GM20431 (cell line): ENCODE results near the gene BMPR1A.

Experiments
- in situ Hi-C: fragments of 300-500 bp; cut with MseI, MboI; formaldehyde crosslinking; loops from one replicate; pipeline ENCODE4 v1.15.0; 2020; ENCODE audit warnings: low sequenced_read_pairs; ENCODE audit not compliant: unreplicated experiment

BMPR1A gene

DNA sequence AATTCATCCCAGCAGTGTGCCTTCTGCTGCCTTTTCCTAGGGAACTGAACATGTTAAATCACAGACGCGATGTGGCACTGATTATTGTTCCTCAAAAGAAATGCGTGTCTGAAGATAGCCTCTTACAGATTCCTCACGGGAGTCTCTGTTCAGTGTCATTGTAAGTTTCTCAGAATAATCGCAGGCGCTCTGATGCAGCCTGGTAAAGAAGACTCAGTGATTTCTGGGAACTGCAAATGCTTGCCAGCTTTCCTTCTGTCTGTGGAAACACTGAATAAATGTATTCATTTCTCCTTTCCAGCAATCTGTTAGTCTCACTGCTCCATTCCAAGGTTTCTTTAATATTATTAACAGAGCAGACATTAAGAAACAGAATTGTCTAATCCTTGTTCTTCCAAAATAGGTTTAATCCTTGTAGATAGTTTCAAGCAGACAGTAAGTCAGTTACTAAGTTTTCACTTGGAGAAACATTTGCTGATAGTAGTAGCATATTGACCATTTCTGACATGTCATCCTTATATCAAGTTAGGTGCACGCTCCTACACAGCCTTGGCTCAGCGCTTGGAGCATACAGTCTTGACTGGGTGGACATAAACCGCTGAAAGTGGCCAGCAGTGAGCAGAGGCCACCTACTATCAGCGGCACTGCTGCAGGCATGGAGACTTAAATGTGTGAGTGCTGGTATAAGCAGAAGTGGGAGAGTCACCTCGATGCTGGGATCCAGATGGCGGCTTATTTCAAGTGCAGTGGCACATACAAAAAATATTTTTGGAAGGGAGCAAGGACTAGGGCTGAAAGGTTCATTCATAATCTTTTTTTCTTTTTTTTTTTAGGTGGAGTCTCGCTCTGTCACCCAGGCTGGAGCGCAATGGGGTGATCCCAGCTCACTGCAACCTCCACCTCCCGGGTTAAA, 173.3 kb downstream of the BMPR1A start:
- in situ Hi-C loops: loop anchor here (25.0 kb wide), 1 partner anchor 258 kb away; no protein-coding TSS in a partner anchor

DNA sequence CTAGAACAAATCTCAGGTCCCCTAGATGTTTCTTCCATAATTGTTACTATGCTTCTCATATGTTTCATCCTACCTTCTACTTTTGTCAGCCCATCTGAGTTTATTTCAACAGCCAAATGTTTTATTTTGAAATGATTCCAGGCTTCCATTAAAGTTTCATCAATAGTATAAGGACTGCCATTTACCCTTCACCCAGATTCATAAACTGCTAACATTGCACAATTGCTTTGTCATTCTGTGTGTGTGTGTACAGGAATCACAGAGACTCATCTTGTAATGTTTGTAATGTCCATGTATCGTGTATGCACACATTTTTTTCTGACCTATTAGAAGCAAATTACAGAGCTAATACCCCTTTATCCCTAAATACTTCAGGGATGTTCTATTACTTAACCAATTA, 175.5 kb downstream of the BMPR1A start:
- in situ Hi-C loops: loop anchor here (25.0 kb wide), 1 partner anchor 255 kb away; no protein-coding TSS in a partner anchor

DNA sequence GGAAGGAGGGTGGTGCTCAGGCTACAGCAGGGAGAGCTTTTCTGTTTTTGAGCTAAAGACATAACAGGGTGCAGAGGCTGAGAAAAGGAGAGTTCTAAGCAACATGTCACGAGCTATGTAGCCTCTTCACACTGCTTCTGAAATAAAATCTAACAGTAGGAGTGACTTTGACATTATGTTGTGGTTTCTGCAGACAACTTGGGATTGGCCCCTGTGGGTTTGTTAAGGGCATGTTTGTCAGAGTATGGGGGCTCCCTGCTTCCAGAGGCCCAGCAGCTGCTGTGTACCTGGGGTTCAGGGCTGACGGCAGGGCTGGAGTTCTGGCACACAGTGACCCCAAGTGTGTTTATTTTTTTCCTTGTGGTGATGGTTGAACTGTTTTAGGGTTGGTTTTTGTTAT, 176.3 kb downstream of the BMPR1A start:
- in situ Hi-C loops: loop anchor here (25.0 kb wide), 1 partner anchor 255 kb away; no protein-coding TSS in a partner anchor

DNA sequence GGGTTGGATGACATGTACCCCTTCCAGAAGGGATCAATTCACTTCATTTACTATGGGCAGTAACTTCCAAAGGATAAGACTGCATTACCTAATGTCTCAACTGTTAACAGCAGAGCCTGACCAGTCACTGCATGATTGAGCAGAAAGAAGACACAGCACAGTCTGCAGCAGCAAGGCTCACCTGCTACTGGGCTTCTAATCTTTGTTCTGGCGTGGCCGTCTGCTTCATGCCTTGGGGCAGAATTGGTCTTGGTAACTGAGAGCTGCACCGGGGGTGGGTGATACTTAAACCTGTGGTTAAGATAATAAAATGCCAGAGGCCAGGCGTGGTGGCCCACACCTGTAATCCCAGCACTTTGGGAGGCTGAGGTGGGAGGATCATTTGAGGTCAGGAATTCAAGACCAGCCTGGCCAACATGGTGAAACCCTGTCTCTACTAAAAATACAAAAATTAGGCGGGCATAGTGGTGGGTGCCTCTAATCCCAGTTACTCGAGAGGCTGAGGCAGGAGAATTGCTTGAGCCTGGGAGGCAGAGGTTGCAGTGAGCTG, 177.8 kb downstream of the BMPR1A start:
- in situ Hi-C loops: loop anchor here (25.0 kb wide), 1 partner anchor 253 kb away; no protein-coding TSS in a partner anchor

DNA sequence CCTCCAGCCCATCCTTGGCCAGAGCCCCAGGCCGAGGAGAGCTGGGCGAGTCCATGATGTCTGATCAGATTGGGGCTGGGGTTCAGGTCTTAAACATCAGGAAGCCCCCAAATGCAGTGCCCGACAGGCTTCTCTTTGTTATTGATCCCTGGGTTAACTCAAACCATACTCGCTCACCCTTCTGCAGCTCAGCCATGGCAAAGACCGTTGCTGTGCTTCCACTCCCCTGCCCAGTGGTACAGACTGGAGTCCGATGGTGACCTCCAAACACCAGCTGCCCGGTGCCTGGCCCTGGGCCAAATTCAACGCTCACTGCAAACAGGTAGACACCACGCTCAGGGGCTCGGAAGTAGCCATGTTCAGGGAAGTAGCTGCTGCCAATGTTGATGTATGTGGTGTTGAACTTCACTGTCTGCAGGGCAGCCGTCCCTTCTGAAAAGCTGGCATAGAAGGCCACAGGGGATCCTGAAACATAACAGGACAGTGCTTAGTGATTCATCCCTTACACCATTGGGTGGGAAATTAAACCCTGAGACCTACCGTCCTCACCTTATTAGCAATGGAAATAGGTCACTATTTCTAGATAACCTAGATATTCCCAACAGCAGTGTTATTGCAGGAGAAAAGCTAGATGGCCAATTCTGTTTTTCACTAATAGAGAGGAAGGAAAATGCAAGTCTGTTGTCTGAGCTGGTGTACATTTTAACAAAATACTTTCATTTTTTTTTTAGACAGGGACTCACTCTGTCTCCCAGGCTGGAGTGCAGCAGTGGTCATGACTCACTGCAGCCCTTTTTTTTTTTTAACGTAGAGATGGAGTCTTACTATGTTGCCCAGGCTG, 180.5 kb downstream of the BMPR1A start:
- in situ Hi-C loops: loop anchor here (25.0 kb wide), 1 partner anchor 250 kb away; no protein-coding TSS in a partner anchor

DNA sequence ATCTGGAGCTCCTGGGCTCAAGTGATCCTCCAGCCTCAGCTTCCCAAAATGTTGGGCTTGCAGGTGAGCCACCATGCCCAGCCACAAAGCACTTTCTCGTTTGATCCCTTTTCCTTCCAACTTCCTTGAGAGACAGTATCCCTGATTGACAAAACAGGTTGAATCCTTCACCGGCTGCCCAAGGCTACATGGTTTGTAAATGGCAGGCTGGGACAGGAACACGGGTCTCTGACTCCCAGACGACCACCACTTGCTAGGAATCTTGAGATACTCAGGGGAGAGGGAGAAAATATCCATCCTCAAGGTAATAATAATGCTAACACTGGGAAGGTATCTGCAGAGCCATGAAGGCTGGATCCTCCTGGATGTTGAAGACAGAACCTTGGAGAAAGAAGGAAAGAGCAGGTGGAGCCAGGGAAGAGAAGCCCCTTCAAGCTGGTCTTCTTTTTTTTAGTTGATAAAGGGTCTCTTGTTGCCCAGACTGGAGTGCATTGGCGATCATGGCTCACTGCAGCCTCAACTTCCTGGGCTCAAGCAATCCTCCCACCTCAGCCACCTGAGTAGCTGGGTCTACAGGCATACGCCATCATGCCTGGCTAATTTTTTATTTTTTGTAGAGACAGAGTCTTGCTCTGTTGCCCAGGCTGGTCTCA, 181.2 kb downstream of the BMPR1A start:
- in situ Hi-C loops: loop anchor here (25.0 kb wide), 1 partner anchor 250 kb away; no protein-coding TSS in a partner anchor

DNA sequence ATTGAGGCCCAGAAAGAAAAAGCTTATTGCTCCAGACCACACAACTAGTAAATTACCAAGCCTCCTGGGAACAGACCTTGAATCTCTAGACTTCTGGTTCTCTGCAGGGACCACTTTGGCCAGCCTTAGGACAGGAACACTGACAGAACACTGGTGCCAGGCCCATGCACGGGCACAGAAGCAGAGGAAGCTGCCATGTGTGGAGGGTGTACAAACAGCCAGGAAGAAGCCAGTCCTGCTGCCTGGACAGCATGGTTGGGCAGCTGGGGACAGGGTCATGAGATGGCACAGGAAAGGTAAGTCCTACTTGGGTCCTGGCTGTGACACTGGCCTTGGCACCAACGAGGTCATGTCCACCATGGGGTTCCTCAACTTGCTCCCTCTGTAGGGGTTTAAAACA, 181.8 kb downstream of the BMPR1A start:
- in situ Hi-C loops: loop anchor here (25.0 kb wide), 1 partner anchor 249 kb away; no protein-coding TSS in a partner anchor

DNA sequence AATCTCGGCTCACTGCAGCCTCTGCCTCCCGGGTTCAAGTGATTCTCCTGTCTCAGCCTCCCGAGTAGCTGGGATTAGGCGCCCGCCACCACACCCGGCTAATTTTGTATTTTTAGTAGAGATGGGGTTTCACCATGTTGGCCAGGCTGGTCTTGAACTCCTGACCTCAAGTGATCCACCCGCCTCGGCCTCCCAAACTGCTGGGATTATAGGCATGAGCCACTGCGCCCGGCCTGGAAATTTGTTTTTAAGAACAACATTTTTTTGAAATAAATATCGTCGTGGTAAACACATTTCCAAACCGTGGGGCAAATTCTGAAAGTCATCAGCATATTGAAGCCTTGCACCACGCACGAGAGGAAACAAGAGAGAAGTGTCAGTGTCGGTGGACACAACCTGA, 183.7 kb downstream of the BMPR1A start:
- in situ Hi-C loops: loop anchor here (25.0 kb wide), 1 partner anchor 247 kb away; no protein-coding TSS in a partner anchor

DNA sequence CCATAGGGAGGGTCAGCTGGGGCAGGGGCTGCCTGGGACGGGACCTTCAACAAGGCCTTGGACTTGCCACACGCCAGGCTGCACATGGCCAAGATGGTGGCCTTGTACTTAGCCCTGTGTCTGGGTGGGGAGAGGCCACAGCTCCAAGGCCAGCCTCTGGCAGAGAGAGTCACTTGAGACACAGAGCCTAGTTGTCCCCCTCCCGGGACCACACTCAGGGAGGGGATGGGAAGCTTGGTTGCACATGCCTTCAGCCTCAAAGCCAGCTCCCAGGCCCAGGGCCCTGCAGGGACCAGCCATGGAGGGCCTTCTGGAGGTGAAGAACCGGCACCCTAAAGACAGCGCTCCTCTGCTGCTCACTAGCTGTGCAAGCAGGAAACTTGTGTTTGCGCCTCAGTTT, 184.3 kb downstream of the BMPR1A start:
- in situ Hi-C loops: loop anchor here (25.0 kb wide), 1 partner anchor 247 kb away; no protein-coding TSS in a partner anchor

DNA sequence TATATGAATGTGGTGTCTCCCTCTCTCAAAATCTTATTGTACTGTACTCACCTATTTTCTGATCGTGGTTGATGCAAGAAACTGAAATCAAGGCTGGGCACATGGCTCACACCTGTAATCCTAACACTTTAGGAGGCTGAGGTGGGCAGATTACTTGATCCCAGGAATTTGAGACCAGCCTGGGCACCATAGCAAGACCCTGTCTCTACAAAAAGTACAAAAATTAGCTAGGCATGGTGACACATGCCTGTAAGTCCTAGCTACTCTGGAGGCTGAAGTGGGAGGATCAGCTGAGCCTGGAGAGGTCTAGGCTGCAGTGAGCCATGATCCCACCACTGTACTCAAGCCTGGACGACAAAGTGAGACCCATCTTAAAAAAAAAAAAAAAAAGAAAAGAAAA, 185.0 kb downstream of the BMPR1A start:
- in situ Hi-C loops: loop anchor here (25.0 kb wide), 1 partner anchor 246 kb away; no protein-coding TSS in a partner anchor

DNA sequence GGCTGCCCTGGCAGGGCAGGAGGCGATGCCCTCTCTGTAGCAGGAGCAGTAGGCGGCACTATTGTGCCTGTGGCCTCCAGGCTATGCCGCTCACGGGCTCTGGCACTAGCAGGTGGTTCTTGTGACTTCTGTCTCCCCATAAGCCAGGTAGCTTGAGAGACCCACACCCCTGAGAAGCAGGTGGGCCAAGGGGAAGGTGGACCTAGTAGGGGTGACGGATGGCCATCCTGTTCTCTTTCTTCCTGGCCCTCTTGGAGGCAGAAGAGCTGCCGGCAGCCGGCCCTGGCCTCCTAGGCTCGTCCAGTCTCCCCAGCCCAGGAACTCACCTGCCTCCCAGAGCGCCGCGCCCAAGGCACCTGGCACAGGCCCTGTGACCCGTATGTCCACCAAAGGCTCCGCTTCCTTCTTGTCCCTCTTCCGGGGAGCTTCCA, 185.6 kb downstream of the BMPR1A start:
- in situ Hi-C loops: loop anchor here (25.0 kb wide), 1 partner anchor 245 kb away; no protein-coding TSS in a partner anchor

DNA sequence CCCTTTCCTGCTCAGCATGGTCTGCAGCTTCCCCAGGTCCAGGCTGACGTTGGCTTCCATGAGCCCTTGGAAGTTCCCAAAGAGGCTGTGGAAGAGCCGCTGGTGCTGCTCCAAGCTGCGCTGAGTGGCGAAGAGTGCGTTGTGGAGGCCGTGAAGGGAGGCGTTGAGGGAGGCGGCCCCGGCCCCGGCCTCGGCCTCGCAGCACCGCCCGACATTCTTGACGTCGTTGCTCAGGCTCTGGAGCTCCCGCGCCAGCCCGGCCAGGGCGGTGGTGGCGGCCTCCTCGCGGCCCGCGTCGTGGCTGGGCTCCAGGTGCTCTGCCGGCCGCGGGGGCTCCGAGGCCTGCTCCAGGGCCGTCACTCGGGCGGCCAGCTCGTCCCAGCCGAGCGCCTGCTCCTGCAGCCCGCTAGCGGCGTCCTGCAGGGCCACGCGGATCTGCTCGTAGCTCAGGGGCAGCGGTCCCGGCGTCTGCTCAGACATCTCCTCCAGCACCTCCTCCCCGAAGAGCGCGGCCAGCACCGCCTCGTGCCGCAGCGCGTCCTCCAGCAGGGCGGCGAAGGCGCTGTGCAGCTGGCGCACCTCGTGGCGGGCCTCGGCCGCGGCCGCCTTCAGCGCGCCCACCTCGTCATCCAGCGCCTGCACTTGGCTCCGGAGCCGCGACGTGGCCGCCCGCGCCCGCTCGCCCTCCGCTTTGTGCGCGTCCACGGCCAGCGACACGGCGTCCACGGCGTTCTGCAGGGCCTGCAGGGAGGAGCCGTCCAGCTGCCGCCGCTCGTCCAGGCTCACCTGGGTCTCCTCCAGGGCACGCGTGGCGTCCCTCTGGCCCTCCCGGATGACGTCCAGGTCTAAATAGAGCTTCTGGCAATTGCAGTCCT, 186.3 kb downstream of the BMPR1A start:
- in situ Hi-C loops: loop anchor here (25.0 kb wide), 1 partner anchor 245 kb away; no protein-coding TSS in a partner anchor

DNA sequence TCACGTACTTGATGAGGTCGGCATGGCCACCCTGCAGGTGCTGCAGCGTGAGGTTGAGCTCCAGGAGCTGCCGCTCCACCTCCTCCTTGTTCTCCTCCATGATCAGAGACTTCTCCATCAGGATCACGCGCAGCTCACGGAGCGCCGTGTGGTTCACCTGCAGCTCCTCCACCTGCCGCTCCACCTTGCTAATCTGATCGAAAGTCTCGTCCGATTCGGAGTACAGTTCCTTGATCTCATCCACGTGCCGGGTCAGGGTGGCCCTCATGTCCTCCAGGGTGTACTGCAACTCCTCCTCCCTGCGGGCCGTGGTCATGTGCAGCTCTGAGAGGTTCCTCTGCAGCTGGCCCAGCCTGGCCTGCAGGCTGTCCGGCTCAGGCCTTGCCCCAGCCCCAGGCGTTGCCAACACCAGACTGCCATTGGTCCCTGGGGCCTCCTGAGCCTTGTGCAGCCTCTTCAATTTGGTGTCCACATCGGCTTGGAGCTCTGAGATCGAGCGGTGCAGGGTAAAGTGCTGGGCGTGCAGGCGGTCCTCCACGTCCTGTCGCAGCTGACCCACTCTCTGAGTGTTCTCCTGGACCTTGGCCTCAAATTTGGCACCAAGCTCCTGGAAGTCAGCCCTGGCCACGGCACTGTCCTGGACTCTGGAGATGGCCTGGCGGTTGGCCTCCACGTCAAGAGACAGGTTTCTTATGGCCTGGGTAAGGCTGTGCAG, 187.1 kb downstream of the BMPR1A start:
- in situ Hi-C loops: loop anchor here (25.0 kb wide), 1 partner anchor 244 kb away; no protein-coding TSS in a partner anchor

DNA sequence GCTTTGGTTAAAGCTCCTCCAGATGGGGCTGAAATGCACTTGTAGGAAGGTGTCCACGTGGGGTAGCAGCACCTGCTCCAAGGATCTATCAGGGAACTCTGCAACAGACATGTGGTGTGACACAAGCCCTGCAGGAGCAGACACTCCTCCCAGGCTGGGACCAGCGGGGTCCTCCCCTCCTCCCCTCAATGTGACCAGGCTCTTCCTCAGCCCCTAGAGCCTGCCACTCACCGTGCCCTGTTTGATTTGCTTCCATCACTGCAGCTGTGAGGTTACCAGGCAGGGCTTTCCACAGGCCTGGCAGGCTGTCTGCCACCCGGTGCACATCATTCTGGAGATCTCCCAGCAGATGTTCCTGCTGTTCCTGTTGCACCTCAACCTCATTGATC, 187.6 kb downstream of the BMPR1A start:
- in situ Hi-C loops: loop anchor here (25.0 kb wide), 1 partner anchor 243 kb away; no protein-coding TSS in a partner anchor

DNA sequence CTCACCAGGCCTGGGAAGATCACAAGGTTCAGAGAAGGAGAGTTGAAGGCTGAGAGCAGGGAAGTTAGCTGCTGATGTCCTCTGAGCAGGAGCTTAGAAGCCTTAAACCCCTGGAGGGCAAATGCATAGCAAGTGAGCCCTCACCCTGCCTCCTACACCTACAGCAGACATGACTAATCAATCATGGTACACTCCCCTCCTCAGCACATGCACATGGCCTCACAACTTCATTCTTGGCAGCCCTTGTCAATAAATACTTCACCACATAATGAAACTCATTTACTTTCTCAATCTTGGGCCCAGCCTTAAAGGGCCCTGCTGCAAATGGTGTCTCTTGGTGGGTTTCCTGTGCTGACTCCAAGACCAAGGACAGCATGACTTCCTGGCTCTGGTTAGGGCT, 188.1 kb downstream of the BMPR1A start:
- in situ Hi-C loops: loop anchor here (25.0 kb wide), 1 partner anchor 243 kb away; no protein-coding TSS in a partner anchor

DNA sequence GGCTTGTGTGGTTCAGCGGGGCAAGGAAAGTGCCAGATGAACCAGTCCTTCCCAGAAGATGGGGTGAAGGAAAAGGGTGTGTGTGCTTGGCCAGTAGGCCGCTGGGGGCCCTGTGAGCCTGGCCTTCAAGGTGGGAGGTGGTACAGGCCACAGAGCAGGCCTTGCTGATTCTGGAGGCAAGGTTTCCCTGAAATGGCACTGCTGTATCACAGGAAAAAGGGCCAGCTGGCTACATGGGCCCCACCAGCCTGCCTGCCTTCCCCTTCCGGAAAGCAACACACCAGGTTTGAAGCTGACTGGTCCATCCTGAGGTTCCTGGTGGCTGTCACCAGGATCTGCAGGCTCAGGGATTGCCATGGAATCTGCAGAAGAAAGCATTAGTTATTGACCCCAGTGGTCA, 188.5 kb downstream of the BMPR1A start:
- in situ Hi-C loops: loop anchor here (25.0 kb wide), 1 partner anchor 242 kb away; no protein-coding TSS in a partner anchor
